Astrocyte (in vitro differentiated cells and primary cell): ENCODE results near the gene SIK3. TPM values are rescaled to one million over a fixed set of nuclear protein-coding genes. Genes with fewer than 3 reads are reported as not detected.
A peak's percentile ranks its signal among the peaks of the same experiment; 100 is the strongest.

Experiments
- DNase-seq: peaks from one replicate; pipeline ENCODE4 v3.0.0-alpha.2; 2010; ENCODE audit warnings: low read depth
- FAIRE-seq: peaks from 2 replicates; lab custom pipeline; 2011; peaks lifted over from hg19 to GRCh38; lab: Jason Lieb, UNC
- H2AFZ ChIP-seq: 2 replicates; pipeline ENCODE4 v1.6.0; 2012; ENCODE audit warnings: low read depth, low read length, inconsistent platforms
- H3K27ac ChIP-seq: 2 replicates; pipeline ENCODE4 v1.5.1; 2011; ENCODE audit warnings: low read depth, low read length, inconsistent platforms
- H3K27me3 ChIP-seq: 2 replicates; pipeline ENCODE4 v1.6.0; 2011; ENCODE audit warnings: low read length, inconsistent platforms; ENCODE audit not compliant: insufficient read depth
- H3K36me3 ChIP-seq: 2 replicates; pipeline ENCODE4 v1.5.1; 2011; ENCODE audit warnings: low read length, inconsistent platforms; ENCODE audit not compliant: insufficient read depth
- H3K4me1 ChIP-seq: 2 replicates; pipeline ENCODE4 v1.5.1; 2011; ENCODE audit warnings: low read length, inconsistent platforms; ENCODE audit not compliant: insufficient read depth
- H3K4me2 ChIP-seq: 2 replicates; pipeline ENCODE4 v1.6.0; 2012; ENCODE audit warnings: low read length, inconsistent platforms
- H3K4me3 ChIP-seq: 2 replicates; pipeline ENCODE4 v1.5.1; 2011; ENCODE audit warnings: low read depth, mild to moderate bottlenecking, low read length, inconsistent platforms; ENCODE audit not compliant: insufficient read depth
- H3K79me2 ChIP-seq: 2 replicates; pipeline ENCODE4 v1.6.0; 2012; ENCODE audit warnings: mild to moderate bottlenecking, low read length, inconsistent platforms; ENCODE audit not compliant: insufficient read depth
- H3K9ac ChIP-seq: 2 replicates; pipeline ENCODE4 v1.6.0; 2012; ENCODE audit warnings: mild to moderate bottlenecking, low read length, inconsistent platforms
- H3K9me3 ChIP-seq: 2 replicates; pipeline ENCODE4 v1.5.1; 2012; ENCODE audit warnings: low read depth, mild to moderate bottlenecking, low read length, inconsistent platforms; ENCODE audit not compliant: insufficient read depth
- H4K20me1 ChIP-seq: 2 replicates; pipeline ENCODE4 v1.6.0; 2012; ENCODE audit warnings: low read length, inconsistent platforms; ENCODE audit not compliant: insufficient read depth
- H3K27ac Mint-ChIP-seq: one replicate; pipeline ENCODE4 v1.8.0; 2021; ENCODE audit warnings: mild to moderate bottlenecking, mixed read lengths; ENCODE audit not compliant: unreplicated experiment
- H3K27me3 Mint-ChIP-seq: one replicate; pipeline ENCODE4 v1.8.0; 2021; ENCODE audit warnings: low read depth, mixed read lengths; ENCODE audit not compliant: unreplicated experiment
- H3K36me3 Mint-ChIP-seq: one replicate; pipeline ENCODE4 v1.8.0; 2021; ENCODE audit warnings: low read depth, mixed read lengths; ENCODE audit not compliant: unreplicated experiment
- H3K4me1 Mint-ChIP-seq: one replicate; pipeline ENCODE4 v1.8.0; 2021; ENCODE audit warnings: low read depth, mixed read lengths; ENCODE audit not compliant: unreplicated experiment
- H3K4me3 Mint-ChIP-seq: one replicate; pipeline ENCODE4 v1.8.0; 2021; ENCODE audit warnings: mild to moderate bottlenecking, moderate library complexity, mixed read lengths; ENCODE audit not compliant: unreplicated experiment
- H3K9me3 Mint-ChIP-seq: one replicate; pipeline ENCODE4 v1.8.0; 2021; ENCODE audit warnings: mild to moderate bottlenecking, mixed read lengths; ENCODE audit not compliant: unreplicated experiment
- EZH2 ChIP-seq: IDR thresholded peaks from 2 replicates; pipeline ENCODE4 v1.6.1; 2012; ENCODE audit warnings: mild to moderate bottlenecking, low read length, inconsistent platforms; ENCODE audit not compliant: insufficient read depth
- total RNA-seq: library from RNA; stranded (reverse); gene quantifications from 2 replicates; pipeline ENCODE4 v1.2.1, GENCODE V29; 2021
- TF ChIP-seq, protein P1 (sequence below): IDR thresholded peaks from 2 replicates; pipeline ENCODE4 v1.5.1; 2011; ENCODE audit warnings: low read depth, mild to moderate bottlenecking, inconsistent platforms, low read length, moderate library complexity; ENCODE audit not compliant: insufficient read depth

Gene SIK3
- total RNA-seq, 1 donor from 2014 or later = 34.4 TPM

DNA sequence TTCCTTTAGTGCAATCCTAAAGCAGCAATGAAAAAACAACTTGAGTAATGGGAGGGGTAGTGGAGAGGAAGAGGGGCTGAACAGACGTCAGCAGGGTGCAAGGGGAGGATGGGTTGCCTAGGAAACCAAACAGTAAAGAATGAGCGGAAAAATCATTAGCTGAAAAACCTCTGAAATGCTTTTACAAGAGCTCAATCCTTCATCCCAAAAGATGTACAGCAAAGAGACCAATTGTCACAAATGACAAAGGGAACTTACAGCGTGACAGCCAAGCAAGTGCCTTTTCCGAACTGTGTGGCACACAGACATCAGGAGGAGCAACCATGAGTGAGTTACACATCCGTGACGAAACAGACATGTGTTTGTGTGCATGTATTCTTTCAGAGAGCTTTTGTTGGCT is 104.6 kb downstream of the SIK3 start:
- no peaks in the 10 kb centered on the region for H3K9me3 Mint-ChIP-seq
- Histone ChIP-seq H4K20me1 (no peaks in the 10 kb centered on the region), H3K9ac (no peak overlapping the region), H3K4me3 (no peak overlapping the region), H2AFZ (no peak overlapping the region), H3K36me3 (no peaks in the 10 kb centered on the region), H3K4me1 (peaks cover 16% of the 10 kb centered on the region), H3K79me2 (peaks cover 20% of the 10 kb centered on the region), H3K4me2 (peak overlapping the region; percentile 39), H3K27me3 (no peaks in the 10 kb centered on the region), H3K27ac (no peak overlapping the region), H3K9me3 (no peaks in the 10 kb centered on the region)
- H3K4me3 Mint-ChIP-seq = no peak overlapping the region
- FAIRE-seq = peak; percentile 29
- peaks cover 29% of the 10 kb centered on the region for H3K4me1 Mint-ChIP-seq
- peaks cover 2% of the 10 kb centered on the region for H3K36me3 Mint-ChIP-seq
- peak overlapping the region; percentile 71 for H3K27ac Mint-ChIP-seq
- no peaks in the 10 kb centered on the region for H3K27me3 Mint-ChIP-seq
- DNase-seq = peak; percentile 39
- TF ChIP-seq, protein P1, sequence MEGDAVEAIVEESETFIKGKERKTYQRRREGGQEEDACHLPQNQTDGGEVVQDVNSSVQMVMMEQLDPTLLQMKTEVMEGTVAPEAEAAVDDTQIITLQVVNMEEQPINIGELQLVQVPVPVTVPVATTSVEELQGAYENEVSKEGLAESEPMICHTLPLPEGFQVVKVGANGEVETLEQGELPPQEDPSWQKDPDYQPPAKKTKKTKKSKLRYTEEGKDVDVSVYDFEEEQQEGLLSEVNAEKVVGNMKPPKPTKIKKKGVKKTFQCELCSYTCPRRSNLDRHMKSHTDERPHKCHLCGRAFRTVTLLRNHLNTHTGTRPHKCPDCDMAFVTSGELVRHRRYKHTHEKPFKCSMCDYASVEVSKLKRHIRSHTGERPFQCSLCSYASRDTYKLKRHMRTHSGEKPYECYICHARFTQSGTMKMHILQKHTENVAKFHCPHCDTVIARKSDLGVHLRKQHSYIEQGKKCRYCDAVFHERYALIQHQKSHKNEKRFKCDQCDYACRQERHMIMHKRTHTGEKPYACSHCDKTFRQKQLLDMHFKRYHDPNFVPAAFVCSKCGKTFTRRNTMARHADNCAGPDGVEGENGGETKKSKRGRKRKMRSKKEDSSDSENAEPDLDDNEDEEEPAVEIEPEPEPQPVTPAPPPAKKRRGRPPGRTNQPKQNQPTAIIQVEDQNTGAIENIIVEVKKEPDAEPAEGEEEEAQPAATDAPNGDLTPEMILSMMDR = no peak
- no peak for TF ChIP-seq EZH2

DNA sequence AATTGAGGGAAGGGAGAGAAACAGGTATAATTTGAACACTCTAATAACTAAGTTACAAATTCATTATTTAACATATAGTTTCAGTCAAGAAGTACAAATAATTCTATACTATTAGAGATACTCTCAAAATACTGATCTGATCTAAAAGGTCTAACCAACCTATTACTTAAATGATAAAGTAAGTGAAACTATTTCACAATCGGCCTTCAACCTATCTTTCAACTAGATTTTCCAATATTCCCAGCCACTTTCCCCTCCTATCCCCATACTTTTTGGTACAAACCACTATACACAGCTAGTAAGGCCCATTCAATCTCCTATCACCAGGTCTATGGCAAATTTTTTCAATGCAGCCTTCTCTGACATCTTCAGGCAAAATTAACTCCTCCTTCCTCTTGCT is 106.7 kb downstream of the SIK3 start:
- H4K20me1 ChIP-seq = no peaks in the 10 kb centered on the region
- no peak overlapping the region for H3K27ac Mint-ChIP-seq

DNA sequence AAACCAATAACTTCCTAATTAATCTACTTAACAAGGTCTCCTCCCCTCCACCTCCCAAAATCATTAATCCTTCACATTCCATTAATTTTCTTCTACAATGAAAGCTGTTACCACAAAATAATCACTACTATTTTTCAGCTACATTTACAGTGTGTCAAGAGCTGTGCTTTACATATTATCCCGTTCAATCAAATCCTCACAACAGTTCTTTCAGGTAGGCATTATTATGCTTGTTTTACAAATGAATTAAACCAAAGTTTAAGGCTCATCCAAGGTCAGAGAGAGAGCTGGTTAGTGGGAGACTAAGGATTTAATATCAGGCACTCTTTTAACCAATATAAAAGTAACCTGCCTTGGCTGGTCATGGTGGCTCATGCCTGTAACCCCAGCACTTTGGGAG is 107.4 kb downstream of the SIK3 start:
- H3K4me3 Mint-ChIP-seq = no peak overlapping the region
- H3K27ac Mint-ChIP-seq = peak overlapping the region; percentile 83
- TF ChIP-seq, protein P1 = no peak
- no peaks in the 10 kb centered on the region for H3K9me3 Mint-ChIP-seq
- H3K36me3 ChIP-seq = no peaks in the 10 kb centered on the region
- H3K9ac ChIP-seq = no peak overlapping the region
- FAIRE-seq (no peak), DNase-seq (peak; percentile 9)
- peaks cover 27% of the 10 kb centered on the region for H3K4me1 ChIP-seq
- no peaks in the 10 kb centered on the region for H3K27me3 ChIP-seq
- H3K4me1 Mint-ChIP-seq = peaks cover 47% of the 10 kb centered on the region
- H3K4me3 ChIP-seq = no peak overlapping the region
- H3K79me2 ChIP-seq = peaks cover 25% of the 10 kb centered on the region
- no peaks in the 10 kb centered on the region for H3K27me3 Mint-ChIP-seq
- no peak overlapping the region for H3K4me2 ChIP-seq
- no peaks in the 10 kb centered on the region for H4K20me1 ChIP-seq
- no peak overlapping the region for H3K27ac ChIP-seq
- no peak overlapping the region for H2AFZ ChIP-seq
- no peaks in the 10 kb centered on the region for H3K36me3 Mint-ChIP-seq
- H3K9me3 ChIP-seq = no peaks in the 10 kb centered on the region

More for the DNA sequence above, 106.7 kb downstream of the SIK3 start:
- no peaks in the 10 kb centered on the region for H3K9me3 ChIP-seq
- no peaks in the 10 kb centered on the region for H3K9me3 Mint-ChIP-seq
- H3K4me1 ChIP-seq = peaks cover 21% of the 10 kb centered on the region
- TF ChIP-seq, protein P1 = no peak
- H3K4me3 ChIP-seq = no peak overlapping the region
- no peaks in the 10 kb centered on the region for H3K36me3 Mint-ChIP-seq
- no peaks in the 10 kb centered on the region for H3K36me3 ChIP-seq
- no peak overlapping the region for H2AFZ ChIP-seq
- H3K4me3 Mint-ChIP-seq = no peak overlapping the region
- H3K79me2 ChIP-seq = peaks cover 25% of the 10 kb centered on the region
- no peak overlapping the region for H3K9ac ChIP-seq
- no peaks in the 10 kb centered on the region for H3K27me3 ChIP-seq
- no peak overlapping the region for H3K27ac ChIP-seq
- FAIRE-seq (no peak), DNase-seq (no peak)
- no peak overlapping the region for H3K4me2 ChIP-seq
- H3K4me1 Mint-ChIP-seq = peaks cover 42% of the 10 kb centered on the region
- no peaks in the 10 kb centered on the region for H3K27me3 Mint-ChIP-seq
